Stimulated activated CD8-positive, alpha-beta memory T cell treated with anti-CD3 and anti-CD28 coated beads, Interleukin-15, amount 100 ng/mL, for 48 hours (primary cell): ENCODE data around the gene METRNL.
A peak's percentile ranks its signal among the peaks of the same experiment; 100 is the strongest.
"Not testable (repeated sequence)": the region's sequence is repeated elsewhere in the genome, so short reads cannot be mapped to it uniquely, and the experiment has no call there.

ENCODE experiments used
- DNase-seq, 2 donors: peaks; one replicate each; pipeline ENCODE4 v3.0.0-alpha.2; 2020; ENCODE audit warnings: low read depth in 2 of 2

Gene METRNL

DNA sequence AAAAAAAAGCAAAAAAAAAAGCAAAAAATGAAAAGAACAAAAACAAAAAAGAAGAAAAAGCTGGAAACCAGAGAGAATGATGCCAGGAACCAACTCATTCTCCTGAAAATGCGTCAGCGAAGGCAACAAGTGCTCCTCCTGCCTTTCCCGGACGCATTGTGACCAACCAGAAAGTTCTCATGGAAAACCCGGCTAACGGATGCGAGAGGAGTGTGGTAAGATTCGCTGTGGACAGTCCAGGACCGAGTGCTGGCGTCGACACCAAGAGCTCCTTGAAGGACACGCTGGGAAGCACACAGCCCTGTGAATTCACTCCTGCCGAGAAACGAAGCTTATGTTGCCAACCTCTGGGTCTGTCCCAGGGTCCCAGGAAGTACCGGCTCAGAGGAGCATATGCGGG lies 43.4 kb downstream of the METRNL start:
- DNase-seq = no peak

- DNase-seq = no peak
These were observed 44.7 kb downstream of the METRNL start for GRCh38 chr17:83123896-83124801.

GRCh38 chr17:83124871-83125514 lies 45.6 kb downstream of the METRNL start:
- peak; percentile 24 to 51 for DNase-seq

GRCh38 chr17:83125515-83126274 lies 46.3 kb downstream of the METRNL start:
- DNase-seq = peak in 1 of 2 donors; percentile 21

- DNase-seq = no peak
These were observed 46.9 kb downstream of the METRNL start for GRCh38 chr17:83126275-83126811.

GRCh38 chr17:83127431-83128160 lies 48.2 kb downstream of the METRNL start:
- no peak for DNase-seq

DNA sequence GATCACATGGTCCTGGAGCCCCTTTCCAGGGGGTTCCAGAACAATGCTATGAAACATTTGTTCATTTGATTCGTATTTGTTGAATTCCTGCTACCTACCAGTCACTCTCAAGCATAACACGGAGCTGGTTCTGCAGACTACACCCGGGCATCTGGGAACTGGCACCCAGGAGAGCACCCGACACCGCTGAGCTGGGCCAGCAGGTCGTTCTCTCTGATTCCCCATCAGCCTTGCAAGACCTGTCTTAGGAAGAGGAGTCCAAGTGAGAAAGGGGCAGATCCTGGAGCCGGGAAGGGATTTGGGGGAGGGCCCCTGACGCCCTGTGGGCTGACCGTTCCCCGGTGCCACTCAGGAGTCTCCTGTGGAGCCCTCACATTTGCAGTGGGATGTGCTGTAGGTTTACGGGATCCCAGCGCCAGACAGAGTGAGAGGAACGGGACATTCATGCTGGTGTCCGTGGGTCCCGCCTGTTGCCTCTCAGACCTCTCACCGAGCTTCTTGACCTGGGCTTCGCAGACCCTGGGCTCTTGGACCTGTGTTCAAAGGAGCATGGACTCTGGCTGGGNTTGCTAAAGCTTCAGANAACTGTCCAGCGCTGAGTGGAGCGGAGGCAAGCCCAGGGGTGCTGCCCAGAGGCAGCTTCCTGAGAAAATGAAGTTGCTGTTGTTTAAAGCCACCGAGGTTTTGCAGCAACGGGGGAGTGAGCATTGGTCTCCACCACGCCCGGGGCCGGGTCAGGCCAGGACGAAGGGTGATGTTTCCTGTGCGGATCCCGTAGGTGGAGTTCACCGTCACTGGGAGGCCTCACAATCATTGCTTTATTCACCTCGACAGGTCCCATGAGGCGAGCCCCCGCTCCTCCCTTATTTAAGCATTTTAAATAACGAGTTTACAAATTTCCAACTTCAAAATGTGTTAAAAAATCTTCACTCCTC lies 49.2 kb downstream of the METRNL start:
- DNase-seq = no peak

- DNase-seq = no peak
These were observed 50.3 kb downstream of the METRNL start for GRCh38 chr17:83129676-83130075.

GRCh38 chr17:83131401-83132011 lies 52.1 kb downstream of the METRNL start:
- no peak for DNase-seq

- no peak for DNase-seq
These were observed 53.1 kb downstream of the METRNL start for GRCh38 chr17:83132251-83133081.

- no peak for DNase-seq
These were observed 54.1 kb downstream of the METRNL start for GRCh38 chr17:83133302-83134121.

GRCh38 chr17:83134456-83134855 lies 55.0 kb downstream of the METRNL start:
- not testable (repeated sequence) for DNase-seq

DNA sequence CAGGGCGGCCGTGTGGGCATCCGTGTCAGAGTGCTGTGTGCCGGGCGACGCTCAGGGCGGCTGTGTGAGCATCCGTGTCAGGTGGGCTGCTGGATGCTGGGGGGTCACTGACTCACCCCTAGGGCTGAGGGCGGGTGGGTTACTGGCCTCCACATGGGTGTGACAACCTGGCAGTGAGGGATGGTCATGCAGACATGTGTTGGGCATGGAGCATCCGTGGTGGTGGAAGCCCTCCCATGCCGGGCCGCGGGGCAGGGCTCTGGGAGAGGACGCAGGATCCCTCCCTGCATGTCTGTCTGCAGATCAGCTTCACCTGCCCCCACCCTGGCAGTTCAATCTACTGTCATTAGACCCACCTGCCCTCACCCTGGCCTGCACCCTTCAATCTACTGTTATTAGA lies 56.3 kb downstream of the METRNL start:
- no peak for DNase-seq

DNA sequence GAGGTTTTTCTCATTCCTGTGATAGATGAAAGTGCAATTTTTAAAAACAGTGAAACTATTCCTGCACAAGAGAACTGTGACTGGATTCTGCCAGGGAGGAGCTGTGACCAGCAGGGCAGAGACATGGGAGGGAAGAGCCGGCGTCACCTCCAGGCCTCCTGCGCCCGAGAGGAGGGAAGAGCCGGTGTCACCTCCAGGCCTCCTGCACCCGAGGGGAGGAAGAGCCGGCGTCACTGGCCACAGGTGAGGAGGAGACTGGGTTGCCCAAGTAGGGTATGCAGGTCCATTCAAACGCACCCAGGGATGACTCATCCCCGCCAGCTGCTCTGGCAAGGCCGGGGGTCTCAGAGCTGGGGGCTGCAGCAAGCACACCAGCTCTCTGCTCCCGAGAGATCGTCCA lies 56.7 kb downstream of the METRNL start:
- DNase-seq = no peak

DNA sequence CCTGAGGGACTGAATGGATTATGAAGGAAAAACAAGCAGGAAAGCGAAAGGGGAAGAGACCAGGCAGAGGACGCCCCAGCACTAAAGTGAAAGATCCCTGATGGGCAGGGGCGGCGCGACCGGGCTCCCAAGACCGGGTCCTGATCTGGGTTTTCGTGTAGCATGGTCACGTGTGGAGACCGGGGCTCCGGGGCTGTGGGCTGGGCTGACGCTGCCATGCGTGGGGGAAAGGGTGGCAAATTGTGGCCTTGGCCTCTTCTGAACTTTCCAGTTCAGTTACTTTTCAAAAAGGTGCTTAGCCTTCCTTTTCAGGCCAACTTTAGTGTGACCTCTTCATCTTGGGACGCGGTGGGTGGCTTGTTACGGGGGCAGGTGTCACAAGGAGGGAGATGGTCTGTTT lies 57.5 kb downstream of the METRNL start:
- no peak for DNase-seq

GRCh38 chr17:83137523-83137922 lies 58.1 kb downstream of the METRNL start:
- no peak for DNase-seq

GRCh38 chr17:83138820-83139219 lies 59.4 kb downstream of the METRNL start:
- no peak for DNase-seq
